Measurements from ENCODE around the gene BBS2.
"Not testable (repeated sequence)": the region's sequence is repeated elsewhere in the genome, so short reads cannot be mapped to it uniquely, and the experiment has no call there.

Gene BBS2

GRCh38 chr16:56518425-56518824 is 1.4 kb downstream of the BBS2 start:
- no peak for DNase-seq

- no peak for DNase-seq
Observed at GRCh38 chr16:56517206-56517605, 2.6 kb downstream of the BBS2 start.

DNA sequence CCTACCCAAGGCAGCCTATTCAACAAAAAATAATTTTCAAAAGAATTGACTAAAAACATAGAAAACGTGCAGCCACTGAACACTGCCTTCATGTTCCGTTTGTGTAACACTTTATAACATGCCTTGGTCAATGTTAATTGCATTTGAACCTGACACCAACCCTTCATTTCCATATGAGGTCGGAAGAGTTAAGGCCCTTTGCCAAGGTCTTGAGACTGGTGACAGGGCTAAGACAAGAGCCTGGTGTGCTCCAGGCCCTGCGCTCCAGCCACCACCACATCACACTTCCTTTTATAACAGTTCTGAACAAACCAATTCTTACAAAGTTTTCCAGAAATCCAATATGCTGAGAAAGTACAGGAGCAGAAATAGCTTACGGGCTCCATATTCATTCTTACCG is 4.2 kb downstream of the BBS2 start:
- no peak for DNase-seq

GRCh38 chr16:56514845-56515244 is 5.0 kb downstream of the BBS2 start:
- no peak for DNase-seq

DNA sequence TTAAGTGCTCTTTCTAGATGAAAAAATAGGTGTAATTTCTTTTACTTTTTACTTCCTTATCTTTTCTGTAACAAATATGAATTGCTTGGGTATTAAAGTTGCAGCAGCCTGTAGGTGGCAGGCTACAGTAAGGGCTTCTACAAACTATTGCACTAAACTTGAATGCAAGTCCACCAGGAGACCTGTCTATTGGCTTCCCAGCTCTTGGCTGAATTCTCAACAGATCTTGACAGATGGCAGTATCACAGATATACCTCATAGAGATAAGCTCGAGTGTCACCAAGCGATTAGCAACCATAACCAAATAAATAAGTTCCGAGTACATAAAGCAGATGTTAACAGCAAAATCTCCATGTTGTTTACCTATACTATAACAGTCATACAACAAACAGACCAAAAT is 5.9 kb downstream of the BBS2 start:
- DNase-seq, result peak; percentile 41

DNA sequence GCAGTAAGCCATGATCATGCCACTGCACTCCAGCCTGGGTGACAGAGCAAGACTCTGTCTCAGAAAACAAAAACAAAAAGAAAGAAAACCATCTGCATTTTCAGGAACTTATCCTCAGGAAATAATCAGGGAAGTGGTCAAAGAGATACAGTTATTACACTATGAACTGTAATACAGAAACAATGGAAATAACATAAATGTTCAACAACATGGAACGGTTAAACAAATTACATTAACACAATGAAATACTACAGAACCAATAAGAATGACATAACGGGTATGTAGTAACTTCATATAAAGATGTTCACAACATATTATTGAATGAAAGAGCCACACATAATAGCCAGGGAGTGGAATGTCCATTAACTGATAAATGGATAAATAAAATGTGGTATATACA is 6.7 kb downstream of the BBS2 start:
- DNase-seq, result no peak

DNA sequence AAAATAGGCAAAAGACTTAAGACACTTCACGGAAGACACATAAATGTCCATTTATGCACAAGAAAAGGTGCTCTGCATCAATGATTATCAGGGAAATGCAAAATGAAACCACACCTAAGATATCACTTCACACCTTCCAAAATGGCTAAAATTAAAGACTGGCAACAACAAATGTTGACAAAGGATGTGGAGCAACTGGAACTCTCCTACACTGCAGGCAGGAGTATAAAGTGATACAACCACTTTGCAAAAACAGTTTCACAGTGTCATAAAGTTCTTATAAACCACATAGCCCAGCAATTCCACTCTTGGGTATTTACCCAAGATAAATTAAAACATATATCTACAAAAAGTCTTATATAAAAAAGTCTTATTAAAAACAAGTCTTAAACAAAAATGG is 7.8 kb downstream of the BBS2 start:
- DNase-seq, result no peak

DNA sequence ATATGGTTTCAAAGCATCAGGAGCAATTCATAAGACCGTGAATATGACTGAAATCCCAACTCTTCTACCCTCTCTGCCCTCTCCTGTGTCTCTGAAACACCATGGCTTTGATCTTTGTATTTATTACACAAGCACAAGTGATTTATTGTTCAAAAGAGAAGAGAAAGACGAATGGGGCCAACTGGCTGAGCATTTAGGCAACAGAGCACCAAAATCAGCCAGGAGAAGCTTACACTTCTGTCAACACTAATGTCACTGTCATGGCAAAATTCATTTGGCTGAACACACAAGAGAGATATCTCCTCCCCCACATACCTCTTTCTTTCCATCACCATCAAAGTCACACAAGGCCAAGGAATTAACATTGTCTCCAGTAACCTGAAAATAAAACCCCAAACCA is 9.3 kb downstream of the BBS2 start:
- no peak for DNase-seq

DNA sequence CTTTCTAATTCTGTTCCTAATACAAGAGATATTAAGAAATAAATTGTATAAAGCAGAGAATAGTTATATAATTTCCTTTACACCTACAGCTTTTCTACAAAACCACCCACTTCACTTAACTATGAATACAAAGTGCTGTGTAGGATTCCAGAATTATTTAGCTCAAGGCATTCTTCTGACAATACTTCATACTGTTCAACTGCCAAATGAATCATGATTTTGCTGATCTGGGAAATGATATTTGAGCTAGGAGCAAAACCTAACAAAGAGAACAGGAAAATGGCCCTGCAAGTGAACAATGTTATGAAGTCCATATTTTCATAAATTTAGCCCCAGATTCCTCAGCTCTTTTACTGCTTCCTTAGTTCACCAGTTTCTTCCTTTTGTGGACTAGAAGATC is 12.9 kb downstream of the BBS2 start:
- DNase-seq, result no peak

GRCh38 chr16:56505181-56505580 is 14.6 kb downstream of the BBS2 start:
- no peak for DNase-seq

DNA sequence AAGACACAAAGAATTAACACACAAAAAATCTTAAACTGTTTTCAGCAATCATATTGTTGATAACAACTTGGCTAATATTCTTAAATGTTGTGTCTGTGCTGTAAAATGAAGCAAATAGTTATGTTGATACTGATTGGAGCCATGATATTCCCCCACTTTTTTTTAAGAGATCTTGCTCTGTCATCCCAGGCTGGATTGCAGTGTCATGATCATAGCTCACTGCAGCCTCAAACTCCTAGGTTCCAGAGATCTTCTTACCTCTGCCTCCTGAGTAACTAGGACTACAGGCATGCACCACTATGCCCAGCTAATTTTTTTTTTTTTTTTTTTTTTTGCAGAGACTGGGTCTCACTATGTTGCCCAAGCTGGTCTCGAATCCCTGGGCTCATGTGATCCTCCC is 26.0 kb downstream of the BBS2 start:
- DNase-seq, result no peak

GRCh38 chr16:56493126-56493525 is 26.7 kb downstream of the BBS2 start:
- no peak for DNase-seq

DNA sequence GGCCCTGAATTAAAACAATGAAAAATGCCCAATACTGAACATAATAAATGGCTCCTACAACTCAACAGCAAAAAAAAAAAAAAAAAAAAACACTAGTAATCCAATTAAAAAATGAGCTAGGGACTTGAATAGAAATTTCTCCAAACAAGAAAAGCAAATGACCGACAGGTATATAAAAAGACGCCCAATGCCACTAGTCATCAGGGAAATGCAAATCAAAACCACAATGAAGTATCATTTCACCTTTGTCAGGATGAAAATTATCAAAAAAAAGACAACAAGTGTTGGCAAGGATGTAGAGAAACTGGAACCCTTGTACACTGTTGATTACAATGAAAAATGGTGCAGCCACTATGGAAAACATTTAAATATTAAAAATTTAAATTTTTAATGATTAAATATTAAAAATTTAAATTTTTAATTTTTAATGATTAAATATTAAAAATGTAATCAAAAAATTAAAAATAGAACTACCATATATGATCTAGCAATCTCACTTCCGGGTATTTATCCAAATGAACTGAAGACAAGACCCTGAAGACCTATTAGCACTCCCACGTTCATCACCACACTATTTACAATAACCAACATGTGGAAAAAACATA is 28.1 kb downstream of the BBS2 start:
- no peak for DNase-seq

- DNase-seq, result not testable (repeated sequence)
Observed at GRCh38 chr16:56488868-56489267, 31.0 kb downstream of the BBS2 start.

DNA sequence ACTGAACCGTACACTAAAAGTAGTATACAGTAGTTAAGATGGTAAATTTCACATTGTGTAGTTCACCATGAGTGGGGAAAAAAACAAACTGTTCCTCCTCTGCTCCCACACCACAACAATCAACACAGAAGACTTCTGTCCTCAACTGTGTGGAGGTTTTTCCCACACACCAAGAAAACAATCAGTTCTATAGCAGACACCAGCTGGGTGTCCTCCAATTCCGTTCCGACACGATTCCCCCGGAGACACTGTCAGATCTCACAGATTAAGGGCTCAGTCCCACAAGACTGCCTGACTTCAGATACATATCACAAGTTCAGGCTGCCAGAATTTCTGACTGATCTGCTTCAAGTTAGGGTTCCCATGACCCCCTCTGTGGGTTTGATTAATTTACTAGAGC is 31.8 kb downstream of the BBS2 start:
- DNase-seq, result no peak

GRCh38 chr16:56483394-56483793 is 36.4 kb downstream of the BBS2 start:
- DNase-seq, result no peak

DNA sequence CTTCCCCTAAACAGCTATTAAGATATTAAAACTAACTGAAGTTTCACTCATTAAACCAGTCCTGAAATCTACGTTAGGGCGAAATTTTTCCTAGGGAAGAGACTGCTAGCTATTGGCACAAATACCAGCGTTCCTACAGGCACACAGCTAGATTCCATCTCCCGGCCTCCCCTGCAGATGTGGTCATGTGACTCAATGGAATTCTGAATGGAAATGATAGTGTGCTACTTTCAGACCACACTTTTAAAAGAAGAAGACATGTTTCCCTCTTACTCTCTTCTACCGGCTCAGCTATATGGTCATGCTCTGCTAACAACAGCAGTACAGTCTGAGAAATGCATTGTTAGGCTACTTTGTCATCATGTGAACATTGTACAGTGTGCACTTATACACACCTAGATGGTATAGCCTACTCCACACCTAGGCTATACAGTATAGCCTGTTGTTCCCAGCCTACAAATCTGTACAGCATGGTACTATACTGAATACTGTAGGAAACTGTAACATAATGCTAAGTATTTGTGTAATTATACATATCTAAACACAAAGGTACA is 37.1 kb downstream of the BBS2 start:
- DNase-seq, result no peak

DNA sequence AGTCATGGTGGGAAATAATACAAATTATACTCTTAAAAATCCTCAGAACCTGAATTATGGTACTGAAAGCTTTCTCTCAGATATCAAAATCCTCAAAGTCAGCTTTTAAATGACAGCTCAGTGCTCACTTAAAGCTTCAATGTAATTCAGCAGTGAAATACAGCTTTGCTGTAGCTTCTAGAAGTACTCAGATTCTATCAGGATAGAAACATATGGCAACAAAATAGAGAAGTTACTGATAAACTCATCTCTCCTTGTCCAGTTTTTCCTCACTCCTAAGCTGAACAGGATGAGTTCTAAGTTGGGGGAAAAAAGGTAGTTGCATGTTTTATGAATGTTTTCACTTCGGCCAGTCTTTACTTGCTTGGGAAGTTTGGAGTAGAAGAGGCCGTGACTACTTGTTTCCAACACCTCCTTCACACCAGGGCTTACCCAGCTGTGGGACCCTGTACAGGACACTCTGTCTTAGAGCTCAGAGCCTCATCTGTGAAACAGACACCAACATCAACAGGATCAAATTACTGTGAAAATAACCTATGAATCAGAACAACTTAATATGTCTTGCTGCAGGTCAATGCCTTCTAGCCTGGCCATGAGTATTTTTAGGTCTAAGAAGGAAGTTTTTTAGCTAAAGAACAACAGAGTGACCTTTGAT is 38.2 kb downstream of the BBS2 start:
- DNase-seq, result no peak

- DNase-seq, result no peak
Observed at GRCh38 chr16:56480776-56481467, 38.9 kb downstream of the BBS2 start.

GRCh38 chr16:56479469-56479868 is 40.4 kb downstream of the BBS2 start:
- no peak for DNase-seq

DNA sequence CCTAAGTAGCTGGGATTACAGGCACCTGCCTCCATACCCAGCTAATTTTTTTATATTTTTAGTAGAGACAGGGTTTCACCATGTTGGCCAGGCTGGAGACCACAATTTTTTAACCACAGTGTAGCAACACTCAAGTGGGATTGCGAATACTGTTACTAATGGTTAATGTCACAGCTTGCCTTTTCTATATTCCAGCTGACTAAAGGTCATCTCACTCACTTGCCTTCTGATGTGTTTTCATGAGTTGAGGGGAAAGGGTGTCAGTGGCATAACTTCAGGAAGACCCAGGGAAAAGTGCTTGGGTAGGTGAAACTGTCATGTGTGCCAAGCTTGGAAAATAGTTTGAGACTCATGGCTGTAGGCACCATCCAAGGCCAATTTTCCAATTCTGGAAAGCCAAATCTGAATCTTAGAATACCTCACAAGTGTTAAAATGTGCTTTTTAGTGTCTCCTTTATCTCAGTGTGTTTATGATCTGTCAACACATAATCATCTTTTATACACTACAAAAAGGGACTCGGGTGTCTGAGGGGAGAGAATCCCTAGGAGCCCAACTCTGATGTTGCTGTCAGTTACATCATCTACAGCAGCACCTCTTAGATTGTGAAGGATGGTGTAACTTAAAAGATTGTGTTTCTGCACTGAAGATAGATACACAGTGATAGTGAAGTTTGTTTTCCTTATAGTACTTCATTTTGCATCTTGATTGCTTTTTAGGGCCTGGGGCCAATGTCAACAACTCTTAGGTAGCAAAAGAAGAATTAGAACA is 41.4 kb downstream of the BBS2 start:
- DNase-seq, result no peak

GRCh38 chr16:56477096-56477878 is 42.5 kb downstream of the BBS2 start:
- DNase-seq, result no peak

DNA sequence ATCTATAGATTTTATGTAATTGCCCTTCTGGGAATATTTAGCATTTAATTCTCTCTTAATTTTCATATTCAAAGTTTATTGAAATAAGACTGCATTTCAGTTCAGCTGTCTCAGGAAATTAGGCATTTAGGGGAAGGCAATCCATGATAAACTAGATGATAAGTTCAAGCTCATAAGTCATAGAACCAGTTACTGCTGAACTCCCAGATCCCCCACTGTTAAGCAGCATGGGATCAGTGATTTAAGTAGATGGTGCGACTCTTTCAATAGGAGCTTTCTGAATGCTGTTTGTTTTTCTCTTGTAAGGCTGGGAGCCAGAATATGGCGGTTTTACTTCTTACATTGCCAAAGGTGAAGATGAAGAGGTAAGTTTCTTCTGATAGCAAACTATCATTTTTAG is 44.6 kb downstream of the BBS2 start:
- DNase-seq, result no peak
